Fibroblast of villous mesenchyme (primary cell): ENCODE results near the gene XPA. TPM values are rescaled to one million over a fixed set of nuclear protein-coding genes. Genes with fewer than 3 reads are reported as not detected.
A peak's percentile ranks its signal among the peaks of the same experiment; 100 is the strongest.

Experiments
- DNase-seq: peaks from one replicate; pipeline ENCODE4 v3.0.0-alpha.2; 2010; ENCODE audit warnings: low read depth
- H3K4me3 ChIP-seq: 2 replicates; pipeline ENCODE4 v1.5.1; 2011; ENCODE audit warnings: low read depth, mild to moderate bottlenecking, low read length
- CTCF ChIP-seq: IDR thresholded peaks from 2 replicates; pipeline ENCODE4 v1.5.1; 2012; ENCODE audit warnings: low read depth, mild to moderate bottlenecking, low read length; ENCODE audit not compliant: insufficient read depth
- total RNA-seq: library from RNA; depleted of rRNA; stranded (reverse); fragments of >200 nt; gene quantifications from 2 replicates; pipeline ENCODE4 v1.2.3, GENCODE V29; 2012

The XPA gene
- total RNA-seq, 1 donor, result 7.8 TPM

DNA sequence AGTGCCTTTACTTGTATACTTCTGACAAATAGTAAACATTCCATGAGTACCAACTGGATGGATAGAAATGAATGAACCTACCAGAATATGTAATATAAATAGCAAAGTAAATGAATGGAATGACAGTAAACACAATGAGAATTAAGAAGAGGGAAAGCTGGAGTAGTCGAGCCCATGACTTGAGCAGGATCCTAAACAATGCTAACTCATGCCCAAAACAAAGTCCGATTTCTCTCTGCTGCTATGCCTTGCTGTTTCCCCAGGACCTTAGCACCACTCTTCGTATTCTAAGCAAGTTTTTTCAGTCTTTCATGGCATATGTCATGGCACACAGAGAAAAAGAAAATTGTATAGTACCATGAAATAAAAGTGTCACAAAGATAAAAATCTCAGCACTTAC, 1.8 kb downstream of the XPA start:
- no peak for DNase-seq
- no peak for TF ChIP-seq CTCF
- H3K4me3 ChIP-seq, result peak overlapping the region; percentile 79

DNA sequence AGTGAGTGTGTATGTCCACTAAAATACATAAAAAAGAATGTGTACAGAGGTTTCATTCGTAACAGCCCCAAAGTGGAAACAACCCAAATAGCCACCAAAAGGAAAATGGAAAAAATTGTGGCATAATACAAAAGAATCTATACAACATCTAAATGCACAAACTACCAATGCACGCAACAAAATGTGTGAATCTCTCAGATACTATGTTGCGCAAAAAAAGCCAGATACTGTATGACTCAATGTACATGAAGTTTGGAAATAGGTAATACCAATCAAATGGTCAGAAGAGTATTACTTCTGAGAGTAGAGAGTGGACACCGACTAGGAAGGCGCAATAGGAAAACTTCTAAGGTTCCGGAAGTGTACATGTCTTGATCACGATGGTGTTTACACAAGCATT, 2.4 kb downstream of the XPA start:
- H3K4me3 ChIP-seq, result no peak overlapping the region
- TF ChIP-seq CTCF, result no peak
- DNase-seq, result no peak

GRCh38 chr9:97689401-97690180, 7.5 kb downstream of the XPA start:
- TF ChIP-seq CTCF, result no peak
- H3K4me3 ChIP-seq, result no peak overlapping the region
- no peak for DNase-seq

- no peak overlapping the region for H3K4me3 ChIP-seq
- no peak for TF ChIP-seq CTCF
- DNase-seq, result no peak
Observed at GRCh38 chr9:97688654-97689053, 8.5 kb downstream of the XPA start.

GRCh38 chr9:97682242-97682641, 14.9 kb downstream of the XPA start:
- no peak overlapping the region for H3K4me3 ChIP-seq
- DNase-seq, result no peak
- no peak for TF ChIP-seq CTCF

DNA sequence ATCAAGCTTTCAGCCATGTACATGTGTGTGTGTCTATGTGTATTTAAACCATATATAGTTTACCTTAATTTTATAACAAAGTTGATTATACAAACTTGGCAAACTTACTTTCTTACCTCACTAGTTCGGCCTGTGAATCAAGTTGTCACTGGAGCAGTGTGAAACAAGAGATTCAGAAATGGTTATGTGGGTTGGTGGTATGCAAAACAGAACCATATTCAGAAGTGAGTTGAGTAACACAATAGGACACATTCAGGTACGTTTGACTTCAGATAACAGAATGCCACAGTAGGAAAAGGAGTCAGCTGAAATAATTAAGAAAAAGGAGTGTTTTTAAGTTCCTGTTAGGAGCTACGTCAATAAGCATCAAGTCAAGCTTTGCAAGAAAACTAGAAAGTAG, 21.5 kb downstream of the XPA start:
- H3K4me3 ChIP-seq, result no peak overlapping the region
- DNase-seq, result no peak
- no peak for TF ChIP-seq CTCF

DNA sequence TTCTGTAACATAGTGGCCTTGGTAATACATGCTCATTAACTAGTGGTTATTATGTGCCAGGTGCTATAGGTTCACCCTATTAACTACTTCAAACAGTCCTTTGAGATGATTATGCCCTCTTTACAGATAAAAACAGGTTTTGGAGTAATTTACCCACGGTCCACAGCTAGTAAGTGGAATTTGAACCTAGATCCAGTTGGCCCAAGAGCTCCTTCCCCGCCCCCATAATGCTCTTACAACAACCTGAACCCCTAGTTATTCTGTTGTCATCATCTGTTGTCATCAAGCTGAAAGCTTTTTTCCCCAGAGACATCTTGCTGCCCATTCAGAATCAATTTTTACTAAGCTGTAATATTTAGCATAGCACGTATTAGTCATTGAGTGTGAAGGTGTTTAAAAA, 23.2 kb downstream of the XPA start:
- DNase-seq, result no peak
- no peak overlapping the region for H3K4me3 ChIP-seq
- no peak for TF ChIP-seq CTCF
